ENCODE measurements around the gene HOXB3. TPM values are rescaled to one million over a fixed set of nuclear protein-coding genes. Genes with fewer than 3 reads are reported as not detected.

The HOXB3 gene
- polyA plus RNA-seq, 1 donor from 2014 or later: not detected

DNA sequence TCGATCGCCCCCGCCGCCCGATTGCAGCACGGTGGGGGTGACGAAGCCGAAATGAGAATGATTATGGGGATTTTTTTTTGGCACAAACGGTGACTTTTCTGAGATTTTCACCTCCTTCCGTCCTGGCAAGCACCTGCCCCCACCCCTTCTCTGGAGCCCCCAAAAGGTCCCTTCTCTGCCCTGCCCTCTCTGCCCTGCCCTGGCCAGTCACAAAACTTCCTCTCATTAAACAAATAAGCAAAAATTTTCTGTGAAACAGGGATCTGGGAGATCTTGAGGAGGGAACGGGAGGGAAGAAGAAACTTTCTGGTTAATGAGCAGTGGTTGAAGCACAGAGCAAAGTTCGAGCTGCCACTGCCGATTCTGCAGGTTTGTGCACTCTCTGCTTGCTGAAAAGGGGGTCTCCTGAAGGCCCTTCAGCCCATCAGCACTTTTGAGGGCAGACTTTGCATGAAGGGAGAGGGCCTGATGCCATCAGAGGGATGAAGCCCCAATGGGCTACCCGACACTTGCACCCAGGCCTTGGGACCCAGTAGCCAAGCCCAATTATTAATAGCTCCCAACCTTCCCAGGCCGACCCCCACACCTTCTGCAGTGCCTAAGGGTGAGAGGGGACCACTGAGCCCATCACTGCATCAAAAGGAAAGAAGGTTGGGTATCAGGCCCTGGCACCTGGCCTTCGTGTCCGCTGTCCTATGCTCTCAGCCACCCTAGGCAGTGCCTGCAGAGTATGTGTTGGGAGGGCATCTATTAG, 26.1 kb upstream of the HOXB3 start:
- Histone ChIP-seq H3K9me2 (ENCODE audit: insufficient read depth, low read length) (no peaks in the 10 kb centered on the region), H3K27ac (ENCODE audit: low read length) (no peak overlapping the region), H3K27me3 (ENCODE audit: insufficient read depth, low read depth, low read length) (peaks cover 100% of the 10 kb centered on the region), H3F3A (ENCODE audit: insufficient read depth, low read length, poor library complexity, severe bottlenecking) (no peaks in the 10 kb centered on the region), H3K79me2 (replicated peaks; ENCODE audit: insufficient read depth, low read length) (no peaks in the 10 kb centered on the region), H4K20me1 (ENCODE audit: insufficient read depth) (no peaks in the 10 kb centered on the region), H3K4me3 (ENCODE audit: low read length) (no peak overlapping the region), H3K36me3 (ENCODE audit: insufficient read depth, low read length) (no peaks in the 10 kb centered on the region), H3K9me3 (ENCODE audit: low read length) (no peaks in the 10 kb centered on the region), H2AFZ (ENCODE audit: low read depth, low read length) (no peak overlapping the region), H3K9ac (ENCODE audit: low read length) (no peak overlapping the region), H3K4me2 (ENCODE audit: low read length) (no peak overlapping the region)
- TF ChIP-seq, protein P1, sequence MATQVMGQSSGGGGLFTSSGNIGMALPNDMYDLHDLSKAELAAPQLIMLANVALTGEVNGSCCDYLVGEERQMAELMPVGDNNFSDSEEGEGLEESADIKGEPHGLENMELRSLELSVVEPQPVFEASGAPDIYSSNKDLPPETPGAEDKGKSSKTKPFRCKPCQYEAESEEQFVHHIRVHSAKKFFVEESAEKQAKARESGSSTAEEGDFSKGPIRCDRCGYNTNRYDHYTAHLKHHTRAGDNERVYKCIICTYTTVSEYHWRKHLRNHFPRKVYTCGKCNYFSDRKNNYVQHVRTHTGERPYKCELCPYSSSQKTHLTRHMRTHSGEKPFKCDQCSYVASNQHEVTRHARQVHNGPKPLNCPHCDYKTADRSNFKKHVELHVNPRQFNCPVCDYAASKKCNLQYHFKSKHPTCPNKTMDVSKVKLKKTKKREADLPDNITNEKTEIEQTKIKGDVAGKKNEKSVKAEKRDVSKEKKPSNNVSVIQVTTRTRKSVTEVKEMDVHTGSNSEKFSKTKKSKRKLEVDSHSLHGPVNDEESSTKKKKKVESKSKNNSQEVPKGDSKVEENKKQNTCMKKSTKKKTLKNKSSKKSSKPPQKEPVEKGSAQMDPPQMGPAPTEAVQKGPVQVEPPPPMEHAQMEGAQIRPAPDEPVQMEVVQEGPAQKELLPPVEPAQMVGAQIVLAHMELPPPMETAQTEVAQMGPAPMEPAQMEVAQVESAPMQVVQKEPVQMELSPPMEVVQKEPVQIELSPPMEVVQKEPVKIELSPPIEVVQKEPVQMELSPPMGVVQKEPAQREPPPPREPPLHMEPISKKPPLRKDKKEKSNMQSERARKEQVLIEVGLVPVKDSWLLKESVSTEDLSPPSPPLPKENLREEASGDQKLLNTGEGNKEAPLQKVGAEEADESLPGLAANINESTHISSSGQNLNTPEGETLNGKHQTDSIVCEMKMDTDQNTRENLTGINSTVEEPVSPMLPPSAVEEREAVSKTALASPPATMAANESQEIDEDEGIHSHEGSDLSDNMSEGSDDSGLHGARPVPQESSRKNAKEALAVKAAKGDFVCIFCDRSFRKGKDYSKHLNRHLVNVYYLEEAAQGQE (IDR thresholded peaks at IDR 0.05; ENCODE audit: borderline replicate concordance): no peak
- no peak for TF ChIP-seq RAD21 (conservative IDR thresholded peaks at IDR 0.05)
- TF ChIP-seq EP300 (conservative IDR thresholded peaks at IDR 0.05; ENCODE audit: poor library complexity, severe bottlenecking): no peak
- no peak for TF ChIP-seq MXI1 (conservative IDR thresholded peaks at IDR 0.05; ENCODE audit: poor library complexity, severe bottlenecking)

GRCh38 chr17:48615047-48615962, 25.3 kb upstream of the HOXB3 start, which contains the start of gene HOXB8:
HOXB8 (minus strand) TSS chr17:48615292; CDS start chr17:48614704, 588 bp downstream.
- Histone ChIP-seq H3K9me3 (ENCODE audit: low read length) (no peaks in the 10 kb centered on the region), H3K4me2 (ENCODE audit: low read length) (no peak within 1 kb of the TSS), H4K20me1 (ENCODE audit: insufficient read depth) (no peaks in the 10 kb centered on the region), H3K36me3 (ENCODE audit: insufficient read depth, low read length) (no peaks in the 10 kb centered on the region), H3K9me2 (ENCODE audit: insufficient read depth, low read length) (no peaks in the 10 kb centered on the region), H3K9ac (ENCODE audit: low read length) (no peak within 1 kb of the TSS), H3K27me3 (ENCODE audit: insufficient read depth, low read depth, low read length) (peaks cover 100% of the 10 kb centered on the region), H3K4me3 (ENCODE audit: low read length) (no peak within 1 kb of the TSS), H3K79me2 (replicated peaks; ENCODE audit: insufficient read depth, low read length) (no peaks in the 10 kb centered on the region), H3F3A (ENCODE audit: insufficient read depth, low read length, poor library complexity, severe bottlenecking) (no peaks in the 10 kb centered on the region), H2AFZ (ENCODE audit: low read depth, low read length) (no peak within 1 kb of the TSS), H3K27ac (ENCODE audit: low read length) (no peak within 1 kb of the TSS)
- TF ChIP-seq RAD21 (conservative IDR thresholded peaks at IDR 0.05) (no peak), EP300 (conservative IDR thresholded peaks at IDR 0.05; ENCODE audit: poor library complexity, severe bottlenecking) (no peak), EZH2 (IDR thresholded peaks at IDR 0.05; ENCODE audit: borderline replicate concordance, insufficient read depth, low read length, poor library complexity, severe bottlenecking) (no peak), MXI1 (conservative IDR thresholded peaks at IDR 0.05; ENCODE audit: poor library complexity, severe bottlenecking) (no peak), SMC3 (conservative IDR thresholded peaks at IDR 0.05; ENCODE audit: poor library complexity) (no peak), TAF1 (IDR thresholded peaks at IDR 0.05; ENCODE audit: low read depth) (no peak), POLR2AphosphoS5 (IDR thresholded peaks at IDR 0.05) (no peak)
- TF ChIP-seq, protein P2, sequence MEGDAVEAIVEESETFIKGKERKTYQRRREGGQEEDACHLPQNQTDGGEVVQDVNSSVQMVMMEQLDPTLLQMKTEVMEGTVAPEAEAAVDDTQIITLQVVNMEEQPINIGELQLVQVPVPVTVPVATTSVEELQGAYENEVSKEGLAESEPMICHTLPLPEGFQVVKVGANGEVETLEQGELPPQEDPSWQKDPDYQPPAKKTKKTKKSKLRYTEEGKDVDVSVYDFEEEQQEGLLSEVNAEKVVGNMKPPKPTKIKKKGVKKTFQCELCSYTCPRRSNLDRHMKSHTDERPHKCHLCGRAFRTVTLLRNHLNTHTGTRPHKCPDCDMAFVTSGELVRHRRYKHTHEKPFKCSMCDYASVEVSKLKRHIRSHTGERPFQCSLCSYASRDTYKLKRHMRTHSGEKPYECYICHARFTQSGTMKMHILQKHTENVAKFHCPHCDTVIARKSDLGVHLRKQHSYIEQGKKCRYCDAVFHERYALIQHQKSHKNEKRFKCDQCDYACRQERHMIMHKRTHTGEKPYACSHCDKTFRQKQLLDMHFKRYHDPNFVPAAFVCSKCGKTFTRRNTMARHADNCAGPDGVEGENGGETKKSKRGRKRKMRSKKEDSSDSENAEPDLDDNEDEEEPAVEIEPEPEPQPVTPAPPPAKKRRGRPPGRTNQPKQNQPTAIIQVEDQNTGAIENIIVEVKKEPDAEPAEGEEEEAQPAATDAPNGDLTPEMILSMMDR (IDR thresholded peaks at IDR 0.05; ENCODE audit: poor library complexity, severe bottlenecking): no peak
- TF ChIP-seq, protein P1 (IDR thresholded peaks at IDR 0.05; ENCODE audit: borderline replicate concordance): no peak

Data from neural cell (in vitro differentiated cells).